Tibial nerve (tissue), 4 donors: ENCODE results near the gene COA5. TPM values are rescaled to one million over a fixed set of nuclear protein-coding genes. Genes with fewer than 3 reads are reported as not detected.

Experiments used
- DNase-seq, 2 donors: peaks; one replicate each; pipeline ENCODE4 v3.0.0-alpha.2; 2019; ENCODE audit warnings: low spot score in 2 of 2
- H3K27ac ChIP-seq, 4 donors: fragments of 200-600 bp; sonication (generic) in 3 of 4; one replicate each; pipeline ENCODE4 v1.5.1; 2017 to 2019; ENCODE audit warnings: mild to moderate bottlenecking in 1 of 4
- H3K27me3 ChIP-seq, 2 donors: fragments of 200-600 bp; sonication (generic) in 1 of 2; one replicate each; pipeline versions ENCODE4 v1.5.1 to v1.6.0; 2017 to 2019
- H3K36me3 ChIP-seq, 3 donors: fragments of 200-600 bp; sonication (generic); one replicate each; pipeline ENCODE4 v1.5.1; 2018 to 2019
- H3K4me1 ChIP-seq, 4 donors: fragments of 200-600 bp; sonication (generic) in 3 of 4; one replicate each; pipeline ENCODE4 v1.5.1; 2017 to 2019
- H3K4me3 ChIP-seq, 4 donors: fragments of 200-600 bp; sonication (generic) in 3 of 4; one replicate each; pipeline ENCODE4 v1.5.1; 2017 to 2019; ENCODE audit warnings: mild to moderate bottlenecking in 1 of 4, moderate library complexity in 1 of 4
- H3K9me3 ChIP-seq, 4 donors: fragments of 200-600 bp; sonication (generic) in 3 of 4; one replicate each; pipeline ENCODE4 v1.5.1; 2017 to 2019
- CTCF ChIP-seq, 5 experiments: fragments of 200-600 bp in 3 of 5; fragments of 450-650 bp in 2 of 5; sonication (generic) in 3 of 5; IDR thresholded peaks; one replicate each; pipeline ENCODE4 v1.5.1; 2016 to 2019; ENCODE audit warnings: antibody characterized with exemption in 5 of 5, mild to moderate bottlenecking in 3 of 5, moderate library complexity in 2 of 5
- EP300 ChIP-seq, 2 donors: sonication (generic); formaldehyde crosslinking; IDR thresholded peaks; one replicate each; pipeline ENCODE4 v1.6.1; 2017; ENCODE audit warnings: antibody characterized with exemption in 2 of 2, mild to moderate bottlenecking in 1 of 2
- POLR2A ChIP-seq, 2 donors: fragments of 450-650 bp; IDR thresholded peaks; one replicate each; pipeline ENCODE4 v1.6.1; 2017; ENCODE audit warnings: antibody characterized with exemption in 2 of 2, mild to moderate bottlenecking in 2 of 2, moderate library complexity in 2 of 2
- WGBS, 2 donors: methylation state at CpG; one replicate each; pipeline ENCODE4 v1.1.5; 2018; 5-methylcytosine and 5-hydroxymethylcytosine counted together
- total RNA-seq, 4 donors: library from RNA; depleted of rRNA; stranded (reverse); fragments of >200 nt; gene quantifications; one replicate each; pipeline ENCODE4 v1.1.0, GENCODE V29; 2016

The COA5 gene
- total RNA-seq, 4 donors from 2014 or later, result 23.1 to 46.8 (median 33.7) TPM

- DNase-seq, result no peak
- H3K27me3 ChIP-seq, result no peaks in the 10 kb centered on the region
- H3K9me3 ChIP-seq, result no peaks in the 10 kb centered on the region
- H3K4me3 ChIP-seq, result no peak overlapping the region
- H3K27ac ChIP-seq, result no peak overlapping the region
- WGBS, 2 donors, result 87 to 89% methylated on average over 3 of the region's 3 CpGs
- H3K4me1 ChIP-seq, result peaks cover 0 to 5% (median 0%) of the 10 kb centered on the region in 4 donors
- no peak for TF ChIP-seq CTCF (IDR thresholded peaks at IDR 0.05)
- no peak for TF ChIP-seq POLR2A (IDR thresholded peaks at IDR 0.05)
- no peak for TF ChIP-seq EP300 (IDR thresholded peaks at IDR 0.05)
- H3K36me3 ChIP-seq, result peaks cover 0 to 81% (median 0%) of the 10 kb centered on the region in 3 donors
These were observed 48.7 kb downstream of the COA5 start for GRCh38 chr2:98559581-98559980.

- H3K27ac ChIP-seq, result no peak overlapping the region
- H3K9me3 ChIP-seq, result no peaks in the 10 kb centered on the region
- H3K4me1 ChIP-seq, result peaks cover 0 to 5% (median 0%) of the 10 kb centered on the region in 4 donors
- no peak for DNase-seq
- H3K27me3 ChIP-seq, result no peaks in the 10 kb centered on the region
- H3K36me3 ChIP-seq, result peaks cover 0 to 81% (median 0%) of the 10 kb centered on the region in 3 donors
- H3K4me3 ChIP-seq, result no peak overlapping the region
- TF ChIP-seq CTCF (IDR thresholded peaks at IDR 0.05) (no peak), POLR2A (IDR thresholded peaks at IDR 0.05) (no peak), EP300 (IDR thresholded peaks at IDR 0.05) (no peak)
- 84 to 92% methylated on average over 16 of the region's 16 CpGs for WGBS, 2 donors
These were observed 49.3 kb downstream of the COA5 start for GRCh38 chr2:98558852-98559530.

- DNase-seq, result no peak
- Histone ChIP-seq H3K9me3 (no peaks in the 10 kb centered on the region), H3K4me1 (no peaks in the 10 kb centered on the region), H3K27me3 (no peaks in the 10 kb centered on the region), H3K36me3 (peaks cover 0 to 86% (median 0%) of the 10 kb centered on the region in 3 donors), H3K27ac (no peak overlapping the region), H3K4me3 (no peak overlapping the region)
- TF ChIP-seq POLR2A (IDR thresholded peaks at IDR 0.05) (no peak), EP300 (IDR thresholded peaks at IDR 0.05) (no peak), CTCF (IDR thresholded peaks at IDR 0.05) (no peak)
- WGBS, 2 donors, result 88 to 91% methylated on average over 5 of the region's 5 CpGs
These were observed 51.8 kb downstream of the COA5 start for GRCh38 chr2:98556344-98557033.

GRCh38 chr2:98555696-98556095 lies 52.6 kb downstream of the COA5 start:
- H3K36me3 ChIP-seq, result peaks cover 0 to 89% (median 0%) of the 10 kb centered on the region in 3 donors
- no peak overlapping the region for H3K4me3 ChIP-seq
- no peak for DNase-seq
- no peak overlapping the region for H3K27ac ChIP-seq
- no peak for TF ChIP-seq EP300 (IDR thresholded peaks at IDR 0.05)
- no peak for TF ChIP-seq CTCF (IDR thresholded peaks at IDR 0.05)
- TF ChIP-seq POLR2A (IDR thresholded peaks at IDR 0.05), result no peak
- H3K9me3 ChIP-seq, result no peaks in the 10 kb centered on the region
- 92 to 97% methylated on average over 8 of the region's 8 CpGs for WGBS, 2 donors
- H3K4me1 ChIP-seq, result no peaks in the 10 kb centered on the region
- no peaks in the 10 kb centered on the region for H3K27me3 ChIP-seq
